Measurements from ENCODE around the gene GNAO1.

DNA sequence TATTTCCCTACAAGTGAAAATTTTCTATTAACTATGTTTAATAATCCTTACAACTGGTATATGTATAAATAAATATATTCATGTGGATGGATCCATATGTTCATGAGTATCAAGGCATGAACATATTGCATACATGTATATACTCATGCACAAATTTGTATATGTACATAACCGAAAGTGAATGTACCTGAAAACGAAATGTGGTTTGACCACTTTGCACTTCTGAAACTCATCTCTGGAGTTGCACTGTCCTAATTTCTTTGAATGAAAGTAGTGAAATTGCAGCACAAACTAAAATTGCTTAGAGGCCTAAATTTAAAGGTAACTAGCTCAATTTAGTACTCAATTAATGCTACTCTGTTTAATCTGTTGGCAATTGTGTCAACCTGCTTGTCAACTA lies 27.4 kb upstream of the GNAO1 start:
- no peak for TF ChIP-seq POLR2A (IDR thresholded peaks at IDR 0.05)
- TF ChIP-seq, protein P1, sequence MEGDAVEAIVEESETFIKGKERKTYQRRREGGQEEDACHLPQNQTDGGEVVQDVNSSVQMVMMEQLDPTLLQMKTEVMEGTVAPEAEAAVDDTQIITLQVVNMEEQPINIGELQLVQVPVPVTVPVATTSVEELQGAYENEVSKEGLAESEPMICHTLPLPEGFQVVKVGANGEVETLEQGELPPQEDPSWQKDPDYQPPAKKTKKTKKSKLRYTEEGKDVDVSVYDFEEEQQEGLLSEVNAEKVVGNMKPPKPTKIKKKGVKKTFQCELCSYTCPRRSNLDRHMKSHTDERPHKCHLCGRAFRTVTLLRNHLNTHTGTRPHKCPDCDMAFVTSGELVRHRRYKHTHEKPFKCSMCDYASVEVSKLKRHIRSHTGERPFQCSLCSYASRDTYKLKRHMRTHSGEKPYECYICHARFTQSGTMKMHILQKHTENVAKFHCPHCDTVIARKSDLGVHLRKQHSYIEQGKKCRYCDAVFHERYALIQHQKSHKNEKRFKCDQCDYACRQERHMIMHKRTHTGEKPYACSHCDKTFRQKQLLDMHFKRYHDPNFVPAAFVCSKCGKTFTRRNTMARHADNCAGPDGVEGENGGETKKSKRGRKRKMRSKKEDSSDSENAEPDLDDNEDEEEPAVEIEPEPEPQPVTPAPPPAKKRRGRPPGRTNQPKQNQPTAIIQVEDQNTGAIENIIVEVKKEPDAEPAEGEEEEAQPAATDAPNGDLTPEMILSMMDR (IDR thresholded peaks at IDR 0.05), result no peak

Measured in esophagus squamous epithelium (tissue), 4 donors.